Upper lobe of left lung (tissue), 4 donors: ENCODE data around the gene BTBD2.

ENCODE experiments used
- CTCF ChIP-seq, 6 experiments: fragments of 450-650 bp in 4 of 6; fragments of 200-600 bp in 2 of 6; sonication (generic) in 2 of 6; IDR thresholded peaks; one replicate each; pipeline ENCODE4 v1.5.1; 2016 to 2019; ENCODE audit warnings: antibody characterized with exemption in 6 of 6
- EP300 ChIP-seq, 4 donors: sonication (generic); formaldehyde crosslinking; IDR thresholded peaks; one replicate each; pipeline ENCODE4 v1.5.1; 2017; ENCODE audit warnings: antibody characterized with exemption in 4 of 4, control low read depth in 2 of 4
- POLR2A ChIP-seq, 4 donors: fragments of 450-650 bp; IDR thresholded peaks; one replicate each; pipeline ENCODE4 v1.5.1; 2016 to 2017; ENCODE audit warnings: antibody characterized with exemption in 4 of 4, mild to moderate bottlenecking in 2 of 4
- POLR2AphosphoS5 ChIP-seq, 2 donors: sonication (generic); formaldehyde crosslinking; IDR thresholded peaks; one replicate each; pipeline ENCODE4 v1.5.1; 2017; ENCODE audit warnings: antibody characterized with exemption in 2 of 2

GRCh38 chr19:1941146-1942077 is 74.1 kb downstream of the BTBD2 start, which contains the start of gene CSNK1G2:
- TF ChIP-seq CTCF (IDR thresholded peaks at IDR 0.05) = peak in 4 of 6 experiments; percentile 28 to 80 (median 72)
- no peak for TF ChIP-seq POLR2A (IDR thresholded peaks at IDR 0.05)
- no peak for TF ChIP-seq POLR2AphosphoS5 (IDR thresholded peaks at IDR 0.05)
- TF ChIP-seq EP300 (IDR thresholded peaks at IDR 0.05) = no peak
